Prostate gland (tissue), 2 donors: ENCODE results near the gene CSMD2. TPM values are rescaled to one million over a fixed set of nuclear protein-coding genes. Genes with fewer than 3 reads are reported as not detected.

Source experiments
- DNase-seq: peaks from one replicate; pipeline ENCODE4 v3.0.0-alpha.2; 2019; ENCODE audit warnings: low spot score
- H3K27ac ChIP-seq, 2 donors: fragments of 200-600 bp; sonication (generic); 2 replicates each; pipeline ENCODE4 v1.5.1; 2017 to 2019
- H3K27me3 ChIP-seq: fragments of 200-600 bp; sonication (generic); replicated peaks from 2 replicates; pipeline ENCODE4 v1.5.1; 2019; ENCODE audit not compliant: insufficient read depth
- H3K36me3 ChIP-seq, 2 donors: fragments of 200-600 bp; sonication (generic); 1 replicate in 1 of 2; 2 replicates in 1 of 2; pipeline versions ENCODE4 v1.5.1 to v1.8.1; 2017 to 2019
- H3K4me1 ChIP-seq: fragments of 200-600 bp; sonication (generic); replicated peaks from 2 replicates; pipeline ENCODE4 v1.5.1; 2019
- H3K4me3 ChIP-seq, 2 donors: fragments of 200-600 bp; sonication (generic); 2 replicates each; pipeline ENCODE4 v1.5.1; 2017 to 2019
- H3K9me3 ChIP-seq: fragments of 200-600 bp; sonication (generic); 2 replicates; pipeline ENCODE4 v1.5.1; 2017
- CTCF ChIP-seq, 4 experiments: fragments of 200-600 bp in 2 of 4; fragments of 450-650 bp in 2 of 4; sonication (generic) in 2 of 4; IDR thresholded peaks; 1 replicate in 3 of 4; 2 replicates in 1 of 4; pipeline ENCODE4 v1.5.1; 2016 to 2019; ENCODE audit warnings: antibody characterized with exemption in 4 of 4, mild to moderate bottlenecking in 2 of 4, moderate library complexity in 2 of 4
- POLR2A ChIP-seq: fragments of 450-650 bp; IDR thresholded peaks from one replicate; pipeline ENCODE4 v1.6.1; 2016; ENCODE audit warnings: antibody characterized with exemption, mild to moderate bottlenecking
- POLR2AphosphoS5 ChIP-seq: sonication (generic); formaldehyde crosslinking; IDR thresholded peaks from one replicate; pipeline ENCODE4 v1.6.1; 2017; ENCODE audit warnings: antibody characterized with exemption
- WGBS: methylation state at CpG from one replicate; pipeline ENCODE4 v1.1.5; 2018; 5-methylcytosine and 5-hydroxymethylcytosine counted together
- intact Hi-C: fragments of 100-400 bp; cut with DNase I; formaldehyde crosslinking; loops from one replicate; pipeline ENCODE4 v1.14.2; 2022
- total RNA-seq, 2 donors: library from RNA; depleted of rRNA; stranded (reverse); fragments of >200 nt; gene quantifications; one replicate each; pipeline ENCODE4 v1.1.0, GENCODE V29; 2016

CSMD2 gene
- total RNA-seq, 2 donors from 2014 or later, result 0.14 to 5.5 TPM

GRCh38 chr1:34065498-34065897, 99.5 kb downstream of the CSMD2 start:
- Histone ChIP-seq H3K4me1 (no peaks in the 10 kb centered on the region), H3K36me3 (no peaks in the 10 kb centered on the region), H3K27me3 (no peaks in the 10 kb centered on the region), H3K4me3 (no peak overlapping the region), H3K27ac (no peak overlapping the region), H3K9me3 (no peaks in the 10 kb centered on the region)
- DNase-seq, result no peak
- WGBS, result 77% methylated on average over 2 of the region's 2 CpGs
- TF ChIP-seq POLR2A (no peak), CTCF (IDR thresholded peaks at IDR 0.05) (no peak), POLR2AphosphoS5 (no peak)
- intact Hi-C loops, result no loop called here

- intact Hi-C loops, result no loop called here
- DNase-seq, result no peak
Measured at GRCh38 chr1:34060901-34061415, 104.1 kb downstream of the CSMD2 start.

DNA sequence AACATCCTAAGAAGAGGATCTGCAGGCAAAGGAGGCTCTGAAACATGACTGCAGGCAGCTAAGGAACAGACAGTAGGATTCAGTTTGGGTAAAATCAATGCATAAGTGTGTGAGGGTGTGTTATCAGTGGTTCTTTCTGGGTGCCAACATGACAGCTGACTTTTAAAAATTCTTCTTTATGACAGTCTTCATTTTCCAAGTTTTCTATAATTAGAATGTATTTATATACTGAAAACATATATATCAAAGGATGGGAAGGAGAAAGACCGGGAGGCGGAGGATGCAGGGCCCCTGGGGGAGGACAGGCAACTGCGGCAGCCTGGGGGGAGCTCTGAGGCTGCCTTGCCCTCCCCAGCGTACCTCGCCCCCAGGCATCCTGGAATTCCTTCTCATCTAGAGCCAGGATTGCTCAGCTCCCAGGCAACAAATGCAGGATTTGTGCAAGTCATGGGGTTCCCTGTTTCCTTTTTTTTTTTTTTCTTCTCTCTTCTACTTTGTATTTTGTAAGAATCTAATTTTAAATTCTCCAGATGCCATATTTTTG, 104.8 kb downstream of the CSMD2 start:
- no peaks in the 10 kb centered on the region for H3K9me3 ChIP-seq
- intact Hi-C loops, result no loop called here
- no peak overlapping the region for H3K27ac ChIP-seq
- no peak for TF ChIP-seq POLR2AphosphoS5
- TF ChIP-seq CTCF (IDR thresholded peaks at IDR 0.05), result no peak
- H3K36me3 ChIP-seq, result no peaks in the 10 kb centered on the region
- H3K4me1 ChIP-seq, result no peaks in the 10 kb centered on the region
- no peak for DNase-seq
- H3K4me3 ChIP-seq, result no peak overlapping the region
- no peaks in the 10 kb centered on the region for H3K27me3 ChIP-seq
- 69% methylated on average over 5 of the region's 5 CpGs for WGBS

More at GRCh38 chr1:34060901-34061415, 104.1 kb downstream of the CSMD2 start:
- Histone ChIP-seq H3K27me3 (no peaks in the 10 kb centered on the region), H3K27ac (no peak overlapping the region), H3K9me3 (no peaks in the 10 kb centered on the region), H3K4me1 (no peaks in the 10 kb centered on the region), H3K4me3 (no peak overlapping the region), H3K36me3 (no peaks in the 10 kb centered on the region)
- WGBS, result 62% methylated on average over 10 of the region's 10 CpGs
- TF ChIP-seq POLR2AphosphoS5 (no peak), POLR2A (no peak), CTCF (IDR thresholded peaks at IDR 0.05) (no peak)

GRCh38 chr1:34057347-34058130, 107.5 kb downstream of the CSMD2 start:
- intact Hi-C loops, result no loop called here
- WGBS, result 16% methylated on average over 11 of the region's 11 CpGs
- Histone ChIP-seq H3K9me3 (no peaks in the 10 kb centered on the region), H3K36me3 (no peaks in the 10 kb centered on the region), H3K27me3 (no peaks in the 10 kb centered on the region), H3K27ac (no peak overlapping the region), H3K4me3 (no peak overlapping the region), H3K4me1 (no peaks in the 10 kb centered on the region)
- DNase-seq, result no peak
- TF ChIP-seq POLR2A (no peak), POLR2AphosphoS5 (no peak), CTCF (IDR thresholded peaks at IDR 0.05) (no peak)

DNA sequence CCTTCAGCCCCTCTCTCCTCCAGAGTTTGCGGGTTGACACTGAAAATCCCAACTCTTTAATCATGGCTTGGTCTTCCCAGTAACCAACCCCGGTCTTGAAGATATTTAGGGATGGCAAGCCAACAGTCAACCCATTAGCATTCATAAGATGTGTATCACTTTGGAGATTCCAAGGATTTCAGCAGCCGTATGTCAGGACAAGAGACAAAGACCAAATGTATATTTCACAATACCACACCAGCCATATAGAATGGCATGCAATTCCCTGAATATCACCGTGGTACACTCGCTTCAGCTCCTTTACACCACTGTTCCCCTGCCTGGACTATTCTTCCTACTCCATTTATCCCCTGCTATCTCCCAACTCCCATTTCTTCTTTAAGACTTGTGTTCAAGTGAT, 109.2 kb downstream of the CSMD2 start:
- Histone ChIP-seq H3K27ac (no peak overlapping the region), H3K4me3 (no peak overlapping the region), H3K27me3 (no peaks in the 10 kb centered on the region), H3K4me1 (no peaks in the 10 kb centered on the region), H3K36me3 (no peaks in the 10 kb centered on the region), H3K9me3 (no peaks in the 10 kb centered on the region)
- intact Hi-C loops, result no loop called here
- TF ChIP-seq POLR2A (no peak), CTCF (IDR thresholded peaks at IDR 0.05) (no peak), POLR2AphosphoS5 (no peak)
- 85% methylated on average over 5 of the region's 5 CpGs for WGBS
- DNase-seq, result no peak
